ENCODE data around the gene MAB21L4. TPM values are rescaled to one million over a fixed set of nuclear protein-coding genes. Genes with fewer than 3 reads are reported as not detected.

The MAB21L4 gene
- total and polyA plus RNA-seq, 2 experiments from 2014 or later = not detected

DNA sequence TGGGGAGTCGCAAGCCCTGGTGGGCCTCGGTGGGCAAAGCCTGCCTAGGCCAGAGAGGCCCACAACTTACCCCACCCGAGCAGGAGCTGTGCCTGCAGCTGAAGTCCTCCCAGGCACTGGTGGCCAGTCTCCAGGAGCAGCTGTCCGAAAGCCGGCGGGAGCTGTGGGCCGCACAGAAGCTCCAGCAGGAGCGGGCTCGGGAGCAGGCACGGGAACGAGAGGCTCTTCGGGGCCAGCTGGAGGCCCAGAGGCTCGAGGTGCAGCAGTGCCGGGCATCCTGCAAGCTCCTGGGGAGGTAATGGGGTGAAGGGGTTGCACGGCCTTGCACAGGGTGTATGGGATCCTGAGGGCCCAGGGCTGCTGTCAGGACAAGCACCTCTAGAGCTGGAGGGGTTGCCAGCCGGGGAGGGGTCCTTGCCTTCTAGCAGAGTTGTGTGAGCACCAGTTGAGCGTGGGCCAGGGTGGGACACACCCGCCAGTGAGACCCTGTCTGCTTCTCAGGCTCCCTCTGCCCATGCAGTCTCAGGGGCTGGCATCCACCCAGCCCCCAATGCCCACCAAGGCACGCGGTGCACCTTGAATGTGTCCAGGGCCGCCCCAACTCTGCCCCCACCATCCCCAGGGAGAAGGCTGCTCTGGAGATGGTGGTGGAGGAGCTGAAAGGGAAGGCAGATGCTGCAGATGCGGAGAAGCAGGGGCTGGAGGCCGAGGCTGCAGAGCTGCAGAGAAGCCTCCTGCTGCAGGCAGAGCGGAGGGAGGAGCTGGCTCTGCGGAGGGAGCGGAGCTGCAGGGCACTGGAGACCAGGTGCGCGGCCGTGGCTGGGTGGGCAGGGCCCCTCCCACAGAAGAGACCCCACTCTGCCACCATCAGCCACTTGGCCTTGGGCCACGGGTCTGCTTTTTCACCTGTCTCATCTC, 37.4 kb upstream of the MAB21L4 start:
- Histone ChIP-seq H3K27ac (no peak overlapping the region), H3K4me1 (ENCODE audit: low read depth) (no peaks in the 10 kb centered on the region), H3K9me3 (ENCODE audit: low read depth) (no peaks in the 10 kb centered on the region), H3K36me3 (no peaks in the 10 kb centered on the region), H3K27me3 (no peaks in the 10 kb centered on the region), H3K4me3 (no peak overlapping the region)
- TF ChIP-seq, protein P1, sequence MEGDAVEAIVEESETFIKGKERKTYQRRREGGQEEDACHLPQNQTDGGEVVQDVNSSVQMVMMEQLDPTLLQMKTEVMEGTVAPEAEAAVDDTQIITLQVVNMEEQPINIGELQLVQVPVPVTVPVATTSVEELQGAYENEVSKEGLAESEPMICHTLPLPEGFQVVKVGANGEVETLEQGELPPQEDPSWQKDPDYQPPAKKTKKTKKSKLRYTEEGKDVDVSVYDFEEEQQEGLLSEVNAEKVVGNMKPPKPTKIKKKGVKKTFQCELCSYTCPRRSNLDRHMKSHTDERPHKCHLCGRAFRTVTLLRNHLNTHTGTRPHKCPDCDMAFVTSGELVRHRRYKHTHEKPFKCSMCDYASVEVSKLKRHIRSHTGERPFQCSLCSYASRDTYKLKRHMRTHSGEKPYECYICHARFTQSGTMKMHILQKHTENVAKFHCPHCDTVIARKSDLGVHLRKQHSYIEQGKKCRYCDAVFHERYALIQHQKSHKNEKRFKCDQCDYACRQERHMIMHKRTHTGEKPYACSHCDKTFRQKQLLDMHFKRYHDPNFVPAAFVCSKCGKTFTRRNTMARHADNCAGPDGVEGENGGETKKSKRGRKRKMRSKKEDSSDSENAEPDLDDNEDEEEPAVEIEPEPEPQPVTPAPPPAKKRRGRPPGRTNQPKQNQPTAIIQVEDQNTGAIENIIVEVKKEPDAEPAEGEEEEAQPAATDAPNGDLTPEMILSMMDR (IDR thresholded peaks at IDR 0.05; ENCODE audit: low read depth, low read length) = no peak
- no peak for DNase-seq (ENCODE audit: low read depth in 1 of 2, low spot score in 1 of 2)

DNA sequence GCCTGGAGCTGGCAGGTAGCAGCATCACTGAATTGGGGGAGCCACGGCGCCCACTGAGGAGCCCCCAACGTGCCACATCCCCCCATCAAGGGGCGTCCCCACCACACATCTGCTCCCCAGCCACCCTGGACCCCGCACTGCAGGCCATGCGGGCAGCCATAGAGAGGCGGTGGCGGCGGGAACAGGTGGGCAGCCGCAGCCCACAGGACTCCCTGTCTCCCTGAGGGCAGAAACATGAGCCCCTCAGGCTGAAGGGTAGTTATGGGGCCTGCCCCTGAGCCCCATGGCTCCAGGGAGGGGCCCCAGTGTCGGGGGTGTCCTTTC, 36.7 kb upstream of the MAB21L4 start:
- TF ChIP-seq, protein P1 (IDR thresholded peaks at IDR 0.05; ENCODE audit: low read depth, low read length) = no peak
- DNase-seq (ENCODE audit: low read depth in 1 of 2, low spot score in 1 of 2) = no peak
- Histone ChIP-seq H3K27ac (no peak overlapping the region), H3K4me1 (ENCODE audit: low read depth) (no peaks in the 10 kb centered on the region), H3K27me3 (no peaks in the 10 kb centered on the region), H3K4me3 (no peak overlapping the region), H3K36me3 (no peaks in the 10 kb centered on the region), H3K9me3 (ENCODE audit: low read depth) (no peaks in the 10 kb centered on the region)

DNA sequence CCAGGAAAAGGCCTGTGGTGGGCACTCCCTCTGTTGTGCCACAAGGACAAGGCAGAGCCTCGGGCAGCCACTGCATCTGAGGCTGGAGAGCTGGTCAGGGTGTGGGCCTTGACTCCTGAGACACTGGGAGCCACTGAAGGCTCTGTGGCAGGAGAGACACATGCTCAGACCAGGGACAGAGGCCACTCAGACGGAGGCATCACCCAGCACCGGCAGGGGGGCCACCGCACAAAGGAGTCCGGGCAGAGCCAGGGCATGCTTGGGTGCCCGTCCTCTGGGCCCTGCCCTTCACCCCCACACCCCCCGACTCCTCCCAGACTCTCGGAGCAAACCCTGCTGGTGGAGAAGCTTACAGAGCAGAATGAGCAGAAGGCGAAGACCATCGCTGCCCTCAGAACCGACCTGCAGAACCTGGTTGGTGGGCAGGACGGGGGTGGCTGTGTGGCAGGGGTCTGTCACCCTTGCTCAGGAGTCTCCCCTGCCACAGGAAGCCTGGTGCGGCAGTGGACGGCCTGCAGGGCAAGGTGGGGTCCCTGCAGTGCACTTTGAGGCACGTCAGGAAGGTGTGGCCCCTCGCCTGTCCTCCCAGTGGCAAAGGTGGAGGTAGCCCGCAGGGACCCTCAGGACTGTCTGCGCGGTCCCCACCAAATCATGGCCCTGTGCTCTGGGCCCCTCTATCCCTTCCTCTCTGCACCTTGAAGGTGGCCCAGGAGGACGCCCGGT, 36.2 kb upstream of the MAB21L4 start:
- no peak overlapping the region for H3K27ac ChIP-seq
- TF ChIP-seq, protein P1 (IDR thresholded peaks at IDR 0.05; ENCODE audit: low read depth, low read length) = no peak
- no peak overlapping the region for H3K4me3 ChIP-seq
- H3K4me1 ChIP-seq (ENCODE audit: low read depth) = no peaks in the 10 kb centered on the region
- H3K9me3 ChIP-seq (ENCODE audit: low read depth) = no peaks in the 10 kb centered on the region
- DNase-seq (ENCODE audit: low read depth in 1 of 2, low spot score in 1 of 2) = no peak
- H3K36me3 ChIP-seq = no peaks in the 10 kb centered on the region
- no peaks in the 10 kb centered on the region for H3K27me3 ChIP-seq

DNA sequence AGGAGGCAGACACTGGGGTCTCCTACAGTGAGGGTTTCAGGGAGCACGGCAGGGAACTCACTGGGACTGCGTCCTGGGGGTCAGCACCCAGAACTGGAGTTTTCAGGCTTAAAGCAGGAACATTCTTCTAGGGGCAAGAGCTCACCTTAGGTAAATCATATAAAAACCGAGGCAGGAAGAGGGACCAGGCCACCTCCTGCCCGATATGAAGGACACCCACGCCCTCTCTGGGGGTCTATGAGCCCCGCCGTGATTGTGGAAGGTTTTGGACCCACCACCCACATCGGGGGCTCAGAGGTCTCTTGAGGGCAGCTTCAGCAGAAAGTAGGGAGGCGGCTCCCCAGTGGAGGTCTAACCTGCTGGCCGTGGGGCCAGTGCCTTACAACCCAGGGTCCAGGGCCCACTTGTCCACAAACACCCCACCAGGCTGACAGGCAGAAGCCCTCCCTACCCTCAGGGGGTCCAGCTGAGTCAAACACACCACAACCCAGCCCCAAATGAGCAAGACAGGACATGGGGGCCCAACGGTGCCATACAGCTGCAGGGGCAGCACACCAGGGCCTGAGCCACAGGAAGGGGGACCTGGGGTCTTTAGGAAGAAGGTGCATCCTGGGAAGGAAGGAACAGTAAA, 35.5 kb upstream of the MAB21L4 start:
- no peak for DNase-seq (ENCODE audit: low read depth in 1 of 2, low spot score in 1 of 2)
- H3K27ac ChIP-seq = no peak overlapping the region
- H3K9me3 ChIP-seq (ENCODE audit: low read depth) = no peaks in the 10 kb centered on the region
- no peaks in the 10 kb centered on the region for H3K36me3 ChIP-seq
- TF ChIP-seq, protein P1 (IDR thresholded peaks at IDR 0.05; ENCODE audit: low read depth, low read length) = no peak
- no peaks in the 10 kb centered on the region for H3K4me1 ChIP-seq (ENCODE audit: low read depth)
- no peaks in the 10 kb centered on the region for H3K27me3 ChIP-seq
- no peak overlapping the region for H3K4me3 ChIP-seq

DNA sequence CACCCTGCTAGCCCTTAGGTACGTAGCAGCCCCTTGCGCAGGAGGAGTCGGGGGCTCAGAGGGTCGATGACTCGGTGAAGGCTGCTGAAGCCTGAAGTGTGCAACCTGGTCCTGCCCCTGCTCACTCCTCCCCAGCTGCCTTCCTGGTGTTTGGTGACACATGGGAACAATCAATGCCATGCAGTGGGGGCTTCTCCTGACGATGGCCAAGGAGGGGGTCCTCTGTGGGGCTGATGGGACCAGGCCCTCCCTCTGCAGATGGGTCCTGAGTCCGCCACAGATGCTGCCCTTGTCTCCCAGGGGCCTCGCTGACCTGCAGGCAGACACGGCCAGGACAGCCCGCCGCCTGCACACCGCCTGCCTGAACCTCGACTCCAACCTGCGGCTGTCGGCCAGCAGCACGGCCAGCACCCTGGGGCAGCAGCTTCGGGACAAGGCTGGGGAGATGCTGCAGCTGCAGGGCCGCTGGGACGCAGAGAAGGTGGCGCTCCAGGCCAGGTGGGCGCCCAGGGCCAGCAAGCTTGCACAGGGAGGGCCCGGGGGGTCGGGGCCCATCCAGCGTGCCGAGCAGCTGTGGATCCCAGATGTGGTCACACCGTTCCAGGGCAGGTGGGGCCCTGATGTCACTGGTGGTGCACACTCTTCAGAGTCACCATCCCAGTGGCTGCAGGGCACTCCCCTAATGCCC, 34.8 kb upstream of the MAB21L4 start:
- no peaks in the 10 kb centered on the region for H3K4me1 ChIP-seq (ENCODE audit: low read depth)
- no peak overlapping the region for H3K27ac ChIP-seq
- no peak for DNase-seq (ENCODE audit: low read depth in 1 of 2, low spot score in 1 of 2)

More for the DNA sequence above, 34.8 kb upstream of the MAB21L4 start:
- Histone ChIP-seq H3K36me3 (no peaks in the 10 kb centered on the region), H3K9me3 (ENCODE audit: low read depth) (no peaks in the 10 kb centered on the region), H3K27me3 (no peaks in the 10 kb centered on the region), H3K4me3 (no peak overlapping the region)
- TF ChIP-seq, protein P1 (IDR thresholded peaks at IDR 0.05; ENCODE audit: low read depth, low read length) = no peak

Data from cardiac muscle cell (in vitro differentiated cells and primary cell).